ENCODE measurements around the gene LOXL1.

DNA sequence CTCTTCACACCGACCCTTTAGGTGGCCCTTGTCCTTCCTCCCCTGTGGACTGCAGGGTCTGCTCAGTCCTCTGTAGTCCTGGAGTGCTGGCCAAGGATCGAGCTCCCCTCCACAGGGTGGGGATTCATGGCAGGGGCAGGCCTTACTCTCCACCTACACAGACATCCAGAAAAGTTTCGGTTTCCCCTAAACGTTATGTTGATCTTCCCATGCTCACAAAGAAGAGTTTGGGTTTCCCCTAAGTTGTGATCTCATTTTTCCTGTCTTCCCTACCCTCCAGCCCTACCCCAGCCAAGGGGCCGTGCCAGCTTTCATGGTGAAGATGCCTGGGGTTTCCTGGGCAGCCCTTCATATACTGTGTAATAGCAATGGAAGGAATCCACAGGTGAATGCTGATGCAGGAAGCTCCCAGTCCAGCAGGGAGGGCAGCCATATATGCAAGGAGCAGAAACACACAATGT is 55.5 kb downstream of the LOXL1 start:
- no peak for TF ChIP-seq EP300 (IDR thresholded peaks at IDR 0.05)
- TF ChIP-seq, protein P1, sequence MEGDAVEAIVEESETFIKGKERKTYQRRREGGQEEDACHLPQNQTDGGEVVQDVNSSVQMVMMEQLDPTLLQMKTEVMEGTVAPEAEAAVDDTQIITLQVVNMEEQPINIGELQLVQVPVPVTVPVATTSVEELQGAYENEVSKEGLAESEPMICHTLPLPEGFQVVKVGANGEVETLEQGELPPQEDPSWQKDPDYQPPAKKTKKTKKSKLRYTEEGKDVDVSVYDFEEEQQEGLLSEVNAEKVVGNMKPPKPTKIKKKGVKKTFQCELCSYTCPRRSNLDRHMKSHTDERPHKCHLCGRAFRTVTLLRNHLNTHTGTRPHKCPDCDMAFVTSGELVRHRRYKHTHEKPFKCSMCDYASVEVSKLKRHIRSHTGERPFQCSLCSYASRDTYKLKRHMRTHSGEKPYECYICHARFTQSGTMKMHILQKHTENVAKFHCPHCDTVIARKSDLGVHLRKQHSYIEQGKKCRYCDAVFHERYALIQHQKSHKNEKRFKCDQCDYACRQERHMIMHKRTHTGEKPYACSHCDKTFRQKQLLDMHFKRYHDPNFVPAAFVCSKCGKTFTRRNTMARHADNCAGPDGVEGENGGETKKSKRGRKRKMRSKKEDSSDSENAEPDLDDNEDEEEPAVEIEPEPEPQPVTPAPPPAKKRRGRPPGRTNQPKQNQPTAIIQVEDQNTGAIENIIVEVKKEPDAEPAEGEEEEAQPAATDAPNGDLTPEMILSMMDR (IDR thresholded peaks at IDR 0.05): no peak
- no peak for TF ChIP-seq POLR2AphosphoS5 (IDR thresholded peaks at IDR 0.05)

Data from suprapubic skin (tissue), 4 donors.